H9 (cell line): Measurements from ENCODE around the gene GCN1. TPM values are rescaled to one million over a fixed set of nuclear protein-coding genes. Genes with fewer than 3 reads are reported as not detected.

Experiments
- DNase-seq: peaks from one replicate; pipeline ENCODE4 v3.0.0-alpha.2; 2017
- H2AFZ ChIP-seq: one replicate; pipeline ENCODE4 v1.6.1; 2013; ENCODE audit warnings: mild to moderate bottlenecking, low read length, control low read depth, moderate library complexity
- H2AK5ac ChIP-seq: 2 replicates; pipeline ENCODE4 v1.6.1; 2013; ENCODE audit warnings: low read length, control low read depth, mixed read lengths; ENCODE audit not compliant: insufficient read length
- H2BK120ac ChIP-seq: one replicate; pipeline ENCODE4 v1.6.1; 2013; ENCODE audit warnings: low read depth, mild to moderate bottlenecking, low read length, control low read depth, inconsistent platforms; ENCODE audit not compliant: poor library complexity, severe bottlenecking
- H2BK12ac ChIP-seq: 2 replicates; pipeline ENCODE4 v1.6.1; 2013; ENCODE audit warnings: low read length, control low read depth, mixed read lengths, low read depth; ENCODE audit not compliant: insufficient read length
- H2BK15ac ChIP-seq: 2 replicates; pipeline ENCODE4 v1.6.1; 2013; ENCODE audit warnings: low read depth, low read length, control low read depth
- H2BK20ac ChIP-seq: one replicate; pipeline ENCODE4 v1.6.1; 2013; ENCODE audit warnings: low read depth, mild to moderate bottlenecking, low read length, control low read depth, inconsistent platforms; ENCODE audit not compliant: poor library complexity, severe bottlenecking
- H2BK5ac ChIP-seq: 2 replicates; pipeline ENCODE4 v1.6.1; 2013; ENCODE audit warnings: low read length, control low read depth, mixed read lengths; ENCODE audit not compliant: insufficient read length
- H3K14ac ChIP-seq: 2 replicates; pipeline ENCODE4 v1.6.1; 2013; ENCODE audit warnings: low read length, control low read depth; ENCODE audit not compliant: insufficient read depth
- H3K18ac ChIP-seq: 2 replicates; pipeline ENCODE4 v1.6.1; 2013; ENCODE audit warnings: low read depth, mild to moderate bottlenecking, mixed read lengths, low read length, control low read depth; ENCODE audit not compliant: insufficient read length
- H3K23ac ChIP-seq: 2 replicates; pipeline ENCODE4 v1.6.1; 2013; ENCODE audit warnings: low read length, control low read depth, mixed read lengths, low read depth; ENCODE audit not compliant: insufficient read length
- H3K23me2 ChIP-seq: 2 replicates; pipeline ENCODE4 v1.6.1; 2013; ENCODE audit warnings: low read depth, mild to moderate bottlenecking, mixed read lengths, low read length, control low read depth; ENCODE audit not compliant: insufficient read length, poor library complexity, severe bottlenecking
- H3K27ac ChIP-seq: 2 replicates; pipeline ENCODE4 v1.5.1; 2013; ENCODE audit warnings: low read length, control low read depth, mixed read lengths, low read depth; ENCODE audit not compliant: insufficient read length
- H3K27me3 ChIP-seq: 2 replicates; pipeline ENCODE4 v1.6.1; 2013; ENCODE audit warnings: low read length, control low read depth, inconsistent platforms; ENCODE audit not compliant: insufficient read depth
- H3K4ac ChIP-seq: 2 replicates; pipeline ENCODE4 v1.6.1; 2013; ENCODE audit warnings: low read depth, mild to moderate bottlenecking, control low read depth, inconsistent platforms, low read length, moderate library complexity
- H3K4me1 ChIP-seq: 2 replicates; pipeline ENCODE4 v1.6.1; 2013; ENCODE audit warnings: low read length, control low read depth, inconsistent platforms; ENCODE audit not compliant: insufficient read depth
- H3K4me2 ChIP-seq: 2 replicates; pipeline ENCODE4 v1.6.1; 2013; ENCODE audit warnings: low read length, control low read depth, mixed read lengths; ENCODE audit not compliant: insufficient read length, insufficient read depth
- H3K56ac ChIP-seq: 2 replicates; pipeline ENCODE4 v1.6.1; 2013; ENCODE audit warnings: low read depth, mild to moderate bottlenecking, mixed read lengths, low read length, control low read depth; ENCODE audit not compliant: insufficient read length
- H3K79me1 ChIP-seq: 2 replicates; pipeline ENCODE4 v1.6.1; 2013; ENCODE audit warnings: low read depth, mild to moderate bottlenecking, moderate library complexity, low read length, control low read depth, inconsistent platforms; ENCODE audit not compliant: insufficient read depth, poor library complexity, severe bottlenecking
- H3K79me2 ChIP-seq: 2 replicates; pipeline ENCODE4 v1.6.1; 2013; ENCODE audit warnings: low read length, control low read depth, inconsistent platforms; ENCODE audit not compliant: insufficient read depth
- H3K9ac ChIP-seq: 2 replicates; pipeline ENCODE4 v1.6.1; 2013; ENCODE audit warnings: low read length, control low read depth, mixed read lengths; ENCODE audit not compliant: insufficient read length; ENCODE audit errors: extremely low read depth
- H3K9me3 ChIP-seq: one replicate; pipeline ENCODE4 v1.6.1; 2013; ENCODE audit warnings: low read depth, low read length, inconsistent platforms; ENCODE audit not compliant: control insufficient read depth
- H3T11ph ChIP-seq: one replicate; pipeline ENCODE4 v1.6.1; 2013; ENCODE audit warnings: mild to moderate bottlenecking, low read length, control low read depth, inconsistent platforms
- H4K20me1 ChIP-seq: one replicate; pipeline ENCODE4 v1.6.1; 2013; ENCODE audit not compliant: control insufficient read depth, insufficient read length, insufficient read depth
- H4K5ac ChIP-seq: 2 replicates; pipeline ENCODE4 v1.6.1; 2013; ENCODE audit warnings: low read depth, mild to moderate bottlenecking, mixed read lengths, low read length, control low read depth; ENCODE audit not compliant: insufficient read length
- H4K8ac ChIP-seq: replicated peaks from 2 replicates; pipeline ENCODE4 v1.6.1; 2013; ENCODE audit warnings: low read length, control low read depth, mixed read lengths, low read depth; ENCODE audit not compliant: insufficient read length
- H4K91ac ChIP-seq: 2 replicates; pipeline ENCODE4 v1.6.1; 2013; ENCODE audit warnings: low read depth, mild to moderate bottlenecking, moderate library complexity, mixed read lengths, low read length, control low read depth; ENCODE audit not compliant: insufficient read length
- H3K27ac Mint-ChIP-seq, 3 experiments: 2 replicates in 2 of 3; 3 replicates in 1 of 3; pipeline ENCODE4 v1.8.0; 2020 to 2021; ENCODE audit warnings: mixed read lengths in 3 of 3, mild to moderate bottlenecking in 1 of 3, moderate library complexity in 1 of 3
- H3K27me3 Mint-ChIP-seq: 2 replicates; pipeline ENCODE4 v1.8.0; 2021; ENCODE audit warnings: low read depth, mild to moderate bottlenecking, moderate library complexity, mixed read lengths
- H3K36me3 Mint-ChIP-seq, 3 experiments: 2 replicates in 2 of 3; 3 replicates in 1 of 3; pipeline ENCODE4 v1.8.0; 2020 to 2021; ENCODE audit warnings: low read depth in 3 of 3, mixed read lengths in 3 of 3; ENCODE audit not compliant: insufficient read depth in 1 of 3
- H3K4me1 Mint-ChIP-seq, 2 experiments: 2 replicates each; pipeline ENCODE4 v1.8.0; 2020; ENCODE audit warnings: mixed read lengths in 2 of 2
- H3K4me3 Mint-ChIP-seq, 2 experiments: 2 replicates in 1 of 2; 3 replicates in 1 of 2; pipeline ENCODE4 v1.8.0; 2020 to 2021; ENCODE audit warnings: mild to moderate bottlenecking in 2 of 2, mixed read lengths in 2 of 2, moderate library complexity in 1 of 2
- H3K9me3 Mint-ChIP-seq, 2 experiments: 2 replicates in 1 of 2; 3 replicates in 1 of 2; pipeline ENCODE4 v1.8.0; 2020; ENCODE audit warnings: mild to moderate bottlenecking in 2 of 2, mixed read lengths in 2 of 2, moderate library complexity in 1 of 2
- CTCF ChIP-seq: fragments of 200-600 bp; sonication (generic); conservative IDR thresholded peaks from 3 replicates; pipeline ENCODE4 v1.8.0; 2021; ENCODE audit warnings: antibody characterized with exemption, mild to moderate bottlenecking
- WGBS: extraction: QIAGEN DNeasy Blood & Tissue Kit; methylation state at CpG from one replicate; pipeline ENCODE4 v1.1.7; 2013; ENCODE audit warnings: missing lambda C conversion rate, low lambda C conversion rate, mixed read lengths; ENCODE audit not compliant: insufficient read length; ENCODE audit errors: extremely low coverage; 5-methylcytosine and 5-hydroxymethylcytosine counted together
- total RNA-seq: library from RNA; stranded (reverse); gene quantifications from 2 replicates; pipeline ENCODE4 v1.2.1, GENCODE V29; 2021

The GCN1 gene
- total RNA-seq, 1 experiment from 2014 or later, result 137 TPM

DNA sequence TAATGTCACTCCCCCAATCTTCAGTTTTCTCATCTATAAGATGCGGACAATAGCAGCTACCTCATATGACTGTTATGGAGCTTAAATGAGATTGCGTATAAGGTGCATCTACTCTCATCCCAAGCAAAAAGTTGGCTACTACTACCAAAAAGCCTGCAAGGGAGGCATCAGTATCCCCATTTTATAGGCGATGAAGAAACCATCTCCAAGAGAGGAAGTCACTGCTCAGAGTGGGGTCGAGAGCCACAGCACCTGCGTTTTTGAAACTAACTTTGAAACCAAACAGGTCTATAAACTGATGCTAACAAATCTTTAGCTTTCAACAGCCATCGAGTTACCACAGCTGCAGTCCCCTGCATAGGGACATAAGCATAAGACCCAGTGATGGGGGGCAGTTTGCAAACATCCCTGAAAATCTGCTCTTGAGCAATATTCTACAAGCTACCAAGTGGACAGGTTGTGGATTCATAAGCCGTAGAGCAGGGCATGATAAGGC lies 3.5 kb downstream of the GCN1 start:
- Histone ChIP-seq H3T11ph (no peak overlapping the region), H4K5ac (no peak overlapping the region), H4K8ac (no peak overlapping the region), H3K23ac (no peak overlapping the region), H2BK15ac (no peak overlapping the region), H3K14ac (no peak overlapping the region), H4K91ac (no peak overlapping the region), H2BK120ac (no peak overlapping the region), H3K18ac (no peak overlapping the region), H4K20me1 (no peaks in the 10 kb centered on the region), H3K4me2 (no peak overlapping the region), H2AK5ac (no peak overlapping the region), H3K79me1 (peaks cover 2% of the 10 kb centered on the region), H3K56ac (no peak overlapping the region), H3K27ac (no peak overlapping the region), H3K4ac (no peak overlapping the region), H3K4me1 (peaks cover 3% of the 10 kb centered on the region; the same call in 1 of the 2 replicates), H2AFZ (no peak overlapping the region), H3K9me3 (no peaks in the 10 kb centered on the region), H3K9ac (no peak overlapping the region), H2BK20ac (no peak overlapping the region), H3K27me3 (no peaks in the 10 kb centered on the region), H3K79me2 (peaks cover 16% of the 10 kb centered on the region; the same call in 1 of the 2 replicates), H2BK12ac (no peak overlapping the region), H2BK5ac (no peak overlapping the region), H3K23me2 (peaks cover 3% of the 10 kb centered on the region)
- Mint-ChIP-seq H3K27ac (no peak overlapping the region; a peak in 1 of 7 replicates), H3K4me1 (peaks cover 7 to 9% of the 10 kb centered on the region in 2 experiments; a peak in 3 of 4 replicates), H3K9me3 (no peaks in the 10 kb centered on the region), H3K27me3 (no peaks in the 10 kb centered on the region; the same call in 1 of the 2 replicates), H3K36me3 (peaks cover 23 to 58% (median 41%) of the 10 kb centered on the region in 3 experiments), H3K4me3 (no peak overlapping the region)
- no peak for DNase-seq
- TF ChIP-seq CTCF, result no peak
- WGBS, result no CpG with 5 or more reads among the region's 7 CpGs
